Sigmoid colon (tissue), 7 donors: ENCODE results near the gene DQX1. TPM values are rescaled to one million over a fixed set of nuclear protein-coding genes. Genes with fewer than 3 reads are reported as not detected.

Experiments used
- DNase-seq: peaks from one replicate; pipeline ENCODE4 v3.0.0-alpha.2; 2019
- H3K27ac ChIP-seq, 4 donors: fragments of 200-600 bp; sonication (generic); one replicate each; pipeline ENCODE4 v1.5.1; 2016 to 2019; ENCODE audit warnings: mild to moderate bottlenecking in 1 of 4
- H3K27me3 ChIP-seq, 3 donors: fragments of 200-600 bp; sonication (generic); one replicate each; pipeline ENCODE4 v1.5.1; 2019; ENCODE audit warnings: mild to moderate bottlenecking in 1 of 3
- H3K36me3 ChIP-seq, 4 donors: fragments of 200-600 bp; sonication (generic); one replicate each; pipeline ENCODE4 v1.5.1; 2016 to 2019
- H3K4me1 ChIP-seq, 4 donors: fragments of 200-600 bp; sonication (generic); one replicate each; pipeline ENCODE4 v1.5.1; 2017 to 2019
- H3K4me3 ChIP-seq, 4 donors: fragments of 200-600 bp; sonication (generic); one replicate each; pipeline ENCODE4 v1.5.1; 2017 to 2019; ENCODE audit warnings: mild to moderate bottlenecking in 2 of 4, moderate library complexity in 1 of 4
- H3K9me3 ChIP-seq, 4 donors: fragments of 200-600 bp in 3 of 4; sonication (generic) in 3 of 4; one replicate each; pipeline versions ENCODE4 v1.5.1 to v1.6.1; 2013 to 2019
- CTCF ChIP-seq, 4 experiments: fragments of 450-650 bp in 3 of 4; fragments of 200-600 bp in 1 of 4; IDR thresholded peaks; one replicate each; pipeline ENCODE4 v1.5.1; 2016 to 2019; ENCODE audit warnings: antibody characterized with exemption in 4 of 4, mild to moderate bottlenecking in 3 of 4, moderate library complexity in 2 of 4
- EP300 ChIP-seq, 4 donors: sonication (generic); formaldehyde crosslinking; IDR thresholded peaks; one replicate each; pipeline ENCODE4 v1.6.1; 2017; ENCODE audit warnings: antibody characterized with exemption in 4 of 4
- POLR2A ChIP-seq, 2 donors: fragments of 450-650 bp; IDR thresholded peaks; one replicate each; pipeline ENCODE4 v1.6.1; 2016; ENCODE audit warnings: antibody characterized with exemption in 2 of 2, mild to moderate bottlenecking in 2 of 2, moderate library complexity in 2 of 2
- POLR2AphosphoS5 ChIP-seq, 4 donors: sonication (generic); formaldehyde crosslinking; IDR thresholded peaks; one replicate each; pipeline ENCODE4 v1.6.1; 2017; ENCODE audit warnings: antibody characterized with exemption in 4 of 4
- WGBS, 2 donors: extraction: QIAGEN DNeasy Blood & Tissue Kit; methylation state at CpG; one replicate each; pipeline ENCODE4 v1.1.7; 2013; 5-methylcytosine and 5-hydroxymethylcytosine counted together
- intact Hi-C: fragments of 100-400 bp; cut with DNase I; formaldehyde crosslinking; loops from one replicate; pipeline ENCODE4 v1.15.1; 2023
- polyA plus RNA-seq, 3 donors: library from polyadenylated mRNA; stranded (reverse); fragments of 200-250 nt; gene quantifications; one replicate each; pipeline ENCODE4 v1.2.3, GENCODE V29; 2013
- total RNA-seq, 4 donors: library from RNA; depleted of rRNA; stranded (reverse); fragments of >200 nt; gene quantifications; one replicate each; pipeline ENCODE4 v1.1.0, GENCODE V29; 2016
- donor health status: healthy with polysubstance abuse.
- donor health status: Bipolar disorder and iron deficiency.
- donor health status: healthy.

DQX1 gene
- total and polyA plus RNA-seq, 7 donors, result 7.2 to 15.6 (median 13.2) TPM; not detected in 4

GRCh38 chr2:74496997-74497776 is 28.8 kb downstream of the DQX1 start:
- H3K27me3 ChIP-seq, result peaks cover 42 to 56% (median 47%) of the 10 kb centered on the region in 3 donors

GRCh38 chr2:74495440-74495839 is 30.6 kb downstream of the DQX1 start:
- peaks cover 27 to 39% (median 31%) of the 10 kb centered on the region in 3 donors for H3K27me3 ChIP-seq
- H3K27ac ChIP-seq, result no peak overlapping the region
- peaks cover 0 to 27% (median 25%) of the 10 kb centered on the region in 4 donors for H3K4me1 ChIP-seq
- H3K9me3 ChIP-seq, result no peaks in the 10 kb centered on the region
- no peak overlapping the region for H3K4me3 ChIP-seq
- TF ChIP-seq POLR2AphosphoS5 (IDR thresholded peaks at IDR 0.05) (no peak), EP300 (IDR thresholded peaks at IDR 0.05) (no peak), POLR2A (IDR thresholded peaks at IDR 0.05) (no peak), CTCF (IDR thresholded peaks at IDR 0.05) (no peak)
- peaks cover 0 to 41% (median 29%) of the 10 kb centered on the region in 4 donors for H3K36me3 ChIP-seq
- WGBS, 2 donors, result 89 to 96% methylated on average over 1 of the region's 1 CpG
- DNase-seq, result no peak
- intact Hi-C loops, result no loop called here

More at GRCh38 chr2:74496997-74497776, 28.8 kb downstream of the DQX1 start:
- TF ChIP-seq CTCF (IDR thresholded peaks at IDR 0.05) (no peak), EP300 (IDR thresholded peaks at IDR 0.05) (no peak), POLR2A (IDR thresholded peaks at IDR 0.05) (no peak), POLR2AphosphoS5 (IDR thresholded peaks at IDR 0.05) (no peak)
- Histone ChIP-seq H3K4me3 (peak overlapping the region in 2 of 4 donors; percentile 36 to 44), H3K27ac (no peak overlapping the region), H3K9me3 (no peaks in the 10 kb centered on the region), H3K4me1 (peaks cover 0 to 30% (median 26%) of the 10 kb centered on the region in 4 donors), H3K36me3 (peaks cover 0 to 23% (median 11%) of the 10 kb centered on the region in 4 donors)
- no peak for DNase-seq
- intact Hi-C loops, result no loop called here
- WGBS, 2 donors, result 65 to 77% methylated on average over 19 of the region's 19 CpGs

DNA sequence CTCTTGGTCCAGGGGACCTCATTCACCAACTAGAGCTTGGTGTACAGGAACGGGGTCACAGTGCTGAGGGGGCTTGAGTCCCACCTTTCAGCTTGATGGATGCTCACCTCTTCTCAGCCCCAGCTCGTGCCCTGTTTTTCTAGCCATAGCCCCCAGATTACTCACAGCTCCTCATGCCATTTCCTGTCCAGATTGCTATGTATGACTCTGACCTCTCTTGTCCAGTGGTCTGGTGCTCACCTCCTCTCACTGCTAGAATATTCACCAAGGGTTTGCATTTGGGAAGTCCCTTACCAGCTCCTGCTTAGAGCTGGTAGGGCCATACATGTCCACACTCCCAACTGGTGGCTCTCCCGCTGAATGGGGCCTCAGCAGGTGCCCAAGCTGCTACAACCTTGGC is 32.5 kb downstream of the DQX1 start:
- no peak for DNase-seq
- Histone ChIP-seq H3K36me3 (peaks cover 0 to 59% (median 37%) of the 10 kb centered on the region in 4 donors), H3K27me3 (peaks cover 8 to 20% (median 14%) of the 10 kb centered on the region in 3 donors), H3K4me1 (peaks cover 0 to 12% (median 12%) of the 10 kb centered on the region in 4 donors), H3K9me3 (no peaks in the 10 kb centered on the region), H3K27ac (no peak overlapping the region), H3K4me3 (no peak overlapping the region)
- TF ChIP-seq EP300 (IDR thresholded peaks at IDR 0.05) (no peak), CTCF (IDR thresholded peaks at IDR 0.05) (no peak), POLR2AphosphoS5 (IDR thresholded peaks at IDR 0.05) (no peak), POLR2A (IDR thresholded peaks at IDR 0.05) (no peak)
- intact Hi-C loops, result no loop called here
- WGBS, 2 donors, result 92 to 94% methylated on average over 3 of the region's 3 CpGs

DNA sequence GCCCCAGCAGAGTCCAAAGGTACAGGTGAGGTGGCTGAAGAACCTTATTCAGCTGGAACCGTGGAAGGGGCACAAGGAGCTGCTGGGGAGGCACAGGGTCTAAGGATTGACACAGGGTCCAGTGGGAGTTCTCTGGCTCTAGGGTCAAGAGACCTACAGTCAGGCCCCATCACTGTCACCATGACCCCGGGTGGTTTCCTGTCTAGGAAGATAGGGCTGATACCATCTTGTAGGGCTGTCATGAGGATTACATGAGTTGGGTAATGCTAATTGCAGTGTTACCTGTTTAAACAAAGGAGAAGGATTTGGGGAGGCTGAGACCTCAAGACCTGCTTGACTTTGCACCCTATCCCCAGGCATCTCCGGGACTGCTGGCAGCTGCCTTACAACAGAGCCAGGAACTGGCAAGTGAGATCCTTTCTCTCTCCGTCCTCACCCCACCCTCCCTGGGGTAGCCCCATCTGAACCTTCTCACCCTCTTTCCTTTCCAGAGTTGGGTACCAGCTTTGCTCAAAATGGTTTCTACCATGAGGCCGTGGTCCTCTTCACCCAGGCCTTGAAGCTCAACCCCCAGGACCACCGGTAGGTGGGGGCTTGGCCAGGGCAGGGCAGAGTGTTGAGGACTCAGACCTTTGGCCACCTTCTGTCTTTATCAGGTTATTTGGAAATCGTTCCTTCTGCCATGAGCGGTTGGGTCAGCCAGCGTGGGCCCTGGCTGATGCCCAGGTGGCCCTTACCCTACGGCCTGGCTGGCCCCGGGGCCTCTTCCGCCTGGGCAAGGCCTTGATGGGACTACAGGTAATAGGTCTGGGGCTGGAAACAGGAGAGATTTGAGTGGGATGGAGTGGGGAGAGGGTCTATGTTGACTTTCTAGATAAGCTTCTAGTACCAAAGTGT is 34.1 kb downstream of the DQX1 start:
- Histone ChIP-seq H3K36me3 (peaks cover 0 to 74% (median 43%) of the 10 kb centered on the region in 4 donors), H3K4me3 (no peak overlapping the region), H3K9me3 (no peaks in the 10 kb centered on the region), H3K4me1 (no peaks in the 10 kb centered on the region), H3K27ac (no peak overlapping the region), H3K27me3 (peaks cover 0 to 3% (median 0%) of the 10 kb centered on the region in 3 donors)
- intact Hi-C loops, result no loop called here
- no peak for DNase-seq
- WGBS, 2 donors, result 92 to 95% methylated on average over 12 of the region's 12 CpGs
- TF ChIP-seq EP300 (IDR thresholded peaks at IDR 0.05) (no peak), POLR2AphosphoS5 (IDR thresholded peaks at IDR 0.05) (no peak), POLR2A (IDR thresholded peaks at IDR 0.05) (no peak), CTCF (IDR thresholded peaks at IDR 0.05) (no peak)
